ENCODE data around the gene COL20A1.
"Not testable (repeated sequence)": the region's sequence is repeated elsewhere in the genome, so short reads cannot be mapped to it uniquely, and the experiment has no call there.

Gene COL20A1

GRCh38 chr20:63292292-63292701, 689 bp upstream of the COL20A1 start:
- DNase-seq = no peak

GRCh38 chr20:63293456-63293855, 470 bp downstream of the COL20A1 start:
- DNase-seq = no peak

- DNase-seq = no peak
Measured at GRCh38 chr20:63293871-63294535, 1.0 kb downstream of the COL20A1 start.

GRCh38 chr20:63294536-63294900, 1.5 kb downstream of the COL20A1 start:
- DNase-seq = no peak

- DNase-seq = no peak
Measured at GRCh38 chr20:63295018-63295417, 2.0 kb downstream of the COL20A1 start.

GRCh38 chr20:63295422-63295821, 2.4 kb downstream of the COL20A1 start:
- DNase-seq = no peak

- no peak for DNase-seq
Measured at GRCh38 chr20:63295846-63296245, 2.9 kb downstream of the COL20A1 start.

GRCh38 chr20:63296531-63297299, 3.7 kb downstream of the COL20A1 start:
- DNase-seq = no peak

- no peak for DNase-seq
Measured at GRCh38 chr20:63297371-63297781, 4.4 kb downstream of the COL20A1 start.

- DNase-seq = no peak
Measured at GRCh38 chr20:63297796-63298572, 5.0 kb downstream of the COL20A1 start.

- DNase-seq = no peak
Measured at GRCh38 chr20:63298731-63299312, 5.8 kb downstream of the COL20A1 start.

GRCh38 chr20:63301671-63302070, 8.7 kb downstream of the COL20A1 start:
- DNase-seq = no peak

- no peak for DNase-seq
Measured at GRCh38 chr20:63303095-63303666, 10.2 kb downstream of the COL20A1 start.

GRCh38 chr20:63305393-63305792, 12.4 kb downstream of the COL20A1 start:
- no peak for DNase-seq

- DNase-seq = not testable (repeated sequence)
Measured at GRCh38 chr20:63305933-63306672, 13.1 kb downstream of the COL20A1 start.

- no peak for DNase-seq
Measured at GRCh38 chr20:63306673-63307537, 13.9 kb downstream of the COL20A1 start.

GRCh38 chr20:63307538-63308217, 14.7 kb downstream of the COL20A1 start:
- no peak for DNase-seq

- DNase-seq = no peak
Measured at GRCh38 chr20:63308218-63308911, 15.4 kb downstream of the COL20A1 start.

- DNase-seq = peak; percentile 2 to 16
Measured at GRCh38 chr20:63309261-63310071, 16.5 kb downstream of the COL20A1 start.
